ENCODE data around the gene FRMD3.

Gene FRMD3

GRCh38 chr9:83287021-83287420 lies 251.2 kb downstream of the FRMD3 start:
- Histone ChIP-seq H3K36me3 (ENCODE audit: insufficient read depth, low read length) (no peaks in the 10 kb centered on the region), H3K9ac (ENCODE audit: low read depth, low read length, poor library complexity, severe bottlenecking) (no peak overlapping the region), H3K79me2 (ENCODE audit: insufficient read depth, low read length) (no peaks in the 10 kb centered on the region), H3F3A (ENCODE audit: low read depth) (no peaks in the 10 kb centered on the region), H4K20me1 (ENCODE audit: insufficient read depth, low read length, poor library complexity, severe bottlenecking) (no peaks in the 10 kb centered on the region), H3K27me3 (ENCODE audit: insufficient read depth, low read length, poor library complexity, severe bottlenecking) (no peaks in the 10 kb centered on the region), H3K9me2 (replicated peaks; ENCODE audit: low read depth, low read length) (no peaks in the 10 kb centered on the region), H3K4me2 (ENCODE audit: low read depth, low read length, poor library complexity, severe bottlenecking) (no peak overlapping the region), H2AFZ (ENCODE audit: low read length) (no peak overlapping the region), H3K4me3 (ENCODE audit: low read length, poor library complexity, severe bottlenecking) (no peak overlapping the region), H3K4me1 (ENCODE audit: insufficient read depth, low read length, poor library complexity, severe bottlenecking) (peaks cover 5% of the 10 kb centered on the region), H3K9me3 (ENCODE audit: insufficient read depth, low read depth, low read length) (no peaks in the 10 kb centered on the region)
- TF ChIP-seq CTCF (conservative IDR thresholded peaks at IDR 0.05; ENCODE audit: low read length): no peak
- no peak for TF ChIP-seq EZH2phosphoT487 (IDR thresholded peaks at IDR 0.05; ENCODE audit: borderline replicate concordance)

- H3K9me3 ChIP-seq (ENCODE audit: insufficient read depth, low read depth, low read length): no peaks in the 10 kb centered on the region
- H3K4me2 ChIP-seq (ENCODE audit: low read depth, low read length, poor library complexity, severe bottlenecking): no peak overlapping the region
- no peaks in the 10 kb centered on the region for H4K20me1 ChIP-seq (ENCODE audit: insufficient read depth, low read length, poor library complexity, severe bottlenecking)
- no peak overlapping the region for H2AFZ ChIP-seq (ENCODE audit: low read length)
- H3F3A ChIP-seq (ENCODE audit: low read depth): no peaks in the 10 kb centered on the region
- no peak for TF ChIP-seq CTCF (conservative IDR thresholded peaks at IDR 0.05; ENCODE audit: low read length)
- no peak for TF ChIP-seq EZH2phosphoT487 (IDR thresholded peaks at IDR 0.05; ENCODE audit: borderline replicate concordance)
- H3K9ac ChIP-seq (ENCODE audit: low read depth, low read length, poor library complexity, severe bottlenecking): no peak overlapping the region
- no peaks in the 10 kb centered on the region for H3K27me3 ChIP-seq (ENCODE audit: insufficient read depth, low read length, poor library complexity, severe bottlenecking)
- H3K36me3 ChIP-seq (ENCODE audit: insufficient read depth, low read length): no peaks in the 10 kb centered on the region
- no peaks in the 10 kb centered on the region for H3K79me2 ChIP-seq (ENCODE audit: insufficient read depth, low read length)
- H3K9me2 ChIP-seq (replicated peaks; ENCODE audit: low read depth, low read length): no peaks in the 10 kb centered on the region
- H3K4me3 ChIP-seq (ENCODE audit: low read length, poor library complexity, severe bottlenecking): no peak overlapping the region
- peaks cover 5% of the 10 kb centered on the region for H3K4me1 ChIP-seq (ENCODE audit: insufficient read depth, low read length, poor library complexity, severe bottlenecking)
These were observed 252.6 kb downstream of the FRMD3 start for GRCh38 chr9:83285445-83286225.

DNA sequence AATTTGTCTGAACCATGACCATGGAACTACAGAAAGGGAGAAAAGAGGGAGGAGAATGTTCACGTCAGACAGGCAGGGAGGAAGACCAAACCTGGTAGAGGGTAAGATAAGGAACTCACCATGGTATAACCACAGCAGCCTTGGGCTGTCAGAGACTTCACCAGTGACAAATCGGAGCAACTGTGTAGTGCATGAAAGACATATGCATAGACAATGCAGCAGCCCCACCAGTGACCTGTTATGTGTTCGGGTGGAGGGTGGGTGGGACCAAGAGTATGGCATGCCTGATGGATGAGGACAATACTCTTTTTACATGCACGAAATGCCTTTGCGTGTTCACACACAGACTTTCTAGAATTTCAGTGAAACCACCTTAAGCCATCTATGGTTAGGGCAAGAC lies 253.5 kb downstream of the FRMD3 start:
- H3F3A ChIP-seq (ENCODE audit: low read depth): no peaks in the 10 kb centered on the region
- H3K4me2 ChIP-seq (ENCODE audit: low read depth, low read length, poor library complexity, severe bottlenecking): no peak overlapping the region
- no peaks in the 10 kb centered on the region for H3K36me3 ChIP-seq (ENCODE audit: insufficient read depth, low read length)
- H3K4me1 ChIP-seq (ENCODE audit: insufficient read depth, low read length, poor library complexity, severe bottlenecking): peaks cover 5% of the 10 kb centered on the region
- no peaks in the 10 kb centered on the region for H4K20me1 ChIP-seq (ENCODE audit: insufficient read depth, low read length, poor library complexity, severe bottlenecking)
- H3K27me3 ChIP-seq (ENCODE audit: insufficient read depth, low read length, poor library complexity, severe bottlenecking): no peaks in the 10 kb centered on the region
- no peak overlapping the region for H3K9ac ChIP-seq (ENCODE audit: low read depth, low read length, poor library complexity, severe bottlenecking)
- no peak overlapping the region for H2AFZ ChIP-seq (ENCODE audit: low read length)
- no peak overlapping the region for H3K4me3 ChIP-seq (ENCODE audit: low read length, poor library complexity, severe bottlenecking)
- no peaks in the 10 kb centered on the region for H3K79me2 ChIP-seq (ENCODE audit: insufficient read depth, low read length)
- no peaks in the 10 kb centered on the region for H3K9me3 ChIP-seq (ENCODE audit: insufficient read depth, low read depth, low read length)
- TF ChIP-seq EZH2phosphoT487 (IDR thresholded peaks at IDR 0.05; ENCODE audit: borderline replicate concordance): no peak
- no peak for TF ChIP-seq CTCF (conservative IDR thresholded peaks at IDR 0.05; ENCODE audit: low read length)
- H3K9me2 ChIP-seq (replicated peaks; ENCODE audit: low read depth, low read length): no peaks in the 10 kb centered on the region
